WTC11 (cell line): ENCODE data around the gene KCNMA1. TPM values are rescaled to one million over a fixed set of nuclear protein-coding genes. Genes with fewer than 3 reads are reported as not detected.

Experiments used
- ATAC-seq: fragments of 200-7000 bp; cut with Tn5 transposase; 2 replicates; pipeline ENCODE4 v1.10.0; 2021; ENCODE audit warnings: mild to moderate bottlenecking, moderate library complexity
- CTCF ChIA-PET: fragments of 300-600 bp; sonication (Branson Sonifier 250); formaldehyde crosslinking; loops from one replicate; lab custom pipeline; 2021; ENCODE audit warnings: antibody characterized with exemption; lab: Charles Lee
- POLR2A ChIA-PET: fragments of 350-600 bp; sonication (Branson Sonifier 250); formaldehyde crosslinking; loops from one replicate; lab custom pipeline; 2021; ENCODE audit warnings: antibody characterized with exemption; lab: Charles Lee
- DNase-seq: peaks from one replicate; pipeline ENCODE4 v3.0.0; 2021; ENCODE audit warnings: low spot score
- H3K27ac Mint-ChIP-seq: 2 replicates; pipeline ENCODE4 v1.8.0; 2021; ENCODE audit warnings: mixed read lengths
- H3K27me3 Mint-ChIP-seq: 2 replicates; pipeline ENCODE4 v1.8.0; 2021; ENCODE audit warnings: low read depth, mild to moderate bottlenecking, moderate library complexity, mixed read lengths
- H3K36me3 Mint-ChIP-seq: 2 replicates; pipeline ENCODE4 v1.8.0; 2021; ENCODE audit warnings: mixed read lengths
- H3K4me1 Mint-ChIP-seq: 2 replicates; pipeline ENCODE4 v1.8.0; 2022; ENCODE audit warnings: mixed read lengths
- H3K4me3 Mint-ChIP-seq: 2 replicates; pipeline ENCODE4 v1.8.0; 2021; ENCODE audit warnings: mild to moderate bottlenecking, moderate library complexity, mixed read lengths
- H3K9me3 Mint-ChIP-seq: 2 replicates; pipeline ENCODE4 v1.8.0; 2021; ENCODE audit warnings: mixed read lengths
- ARID4B ChIP-seq: sonication (generic); formaldehyde crosslinking; IDR thresholded peaks from 2 replicates; pipeline ENCODE4 v1.8.0; 2023; ENCODE audit warnings: missing genetic modification reagents, mild to moderate bottlenecking, borderline replicate concordance
- ATF2 ChIP-seq: sonication (generic); formaldehyde crosslinking; IDR thresholded peaks from 2 replicates; pipeline ENCODE4 v1.8.1; 2022; ENCODE audit warnings: low read depth, missing genetic modification reagents, borderline replicate concordance
- ATF3 ChIP-seq: sonication (generic); formaldehyde crosslinking; conservative IDR thresholded peaks from 2 replicates; pipeline ENCODE4 v1.8.1; 2022; ENCODE audit warnings: mild to moderate bottlenecking, missing genetic modification reagents
- CBFB ChIP-seq: sonication (generic); formaldehyde crosslinking; IDR thresholded peaks from 2 replicates; pipeline ENCODE4 v1.8.1; 2022; ENCODE audit warnings: mild to moderate bottlenecking, low read depth, missing genetic modification reagents
- CREM ChIP-seq: sonication (generic); formaldehyde crosslinking; IDR thresholded peaks from 2 replicates; pipeline ENCODE4 v1.8.1; 2022; ENCODE audit warnings: mild to moderate bottlenecking, missing genetic modification reagents, moderate library complexity
- ETV6 ChIP-seq: sonication (generic); formaldehyde crosslinking; IDR thresholded peaks from 2 replicates; pipeline ENCODE4 v1.8.1; 2022; ENCODE audit warnings: mild to moderate bottlenecking, missing genetic modification reagents
- FOXP4 ChIP-seq: sonication (generic); formaldehyde crosslinking; IDR thresholded peaks from 2 replicates; pipeline ENCODE4 v1.8.0; 2022; ENCODE audit warnings: mild to moderate bottlenecking, missing genetic modification reagents
- GTF2I ChIP-seq: fragments of 250-450 bp; sonication (Bioruptor Pico); conservative IDR thresholded peaks from 2 replicates; pipeline ENCODE4 v1.4.0; 2021; ENCODE audit warnings: mild to moderate bottlenecking
- HMGA2 ChIP-seq: fragments of 250-450 bp; sonication (Bioruptor Pico); IDR thresholded peaks from 2 replicates; pipeline ENCODE4 v1.4.0; 2021; ENCODE audit warnings: mild to moderate bottlenecking, moderate library complexity
- HMGXB4 ChIP-seq: sonication (generic); formaldehyde crosslinking; IDR thresholded peaks from 2 replicates; pipeline ENCODE4 v1.8.1; 2023; ENCODE audit warnings: mild to moderate bottlenecking, moderate library complexity, missing genetic modification reagents
- IRF1 ChIP-seq: sonication (generic); formaldehyde crosslinking; IDR thresholded peaks from 2 replicates; pipeline ENCODE4 v1.8.0; 2023; ENCODE audit warnings: missing genetic modification reagents
- JAZF1 ChIP-seq: fragments of 250-450 bp; sonication (Bioruptor Pico); IDR thresholded peaks from 2 replicates; pipeline ENCODE4 v1.9.0; 2021; ENCODE audit warnings: moderate library complexity, mild to moderate bottlenecking, inconsistent platforms
- MYBL2 ChIP-seq: sonication (generic); formaldehyde crosslinking; IDR thresholded peaks from 2 replicates; pipeline ENCODE4 v1.8.1; 2023; ENCODE audit warnings: mild to moderate bottlenecking, moderate library complexity, missing genetic modification reagents
- SMAD3 ChIP-seq: sonication (generic); formaldehyde crosslinking; IDR thresholded peaks from 2 replicates; pipeline ENCODE4 v1.8.0; 2022; ENCODE audit warnings: missing genetic modification reagents, mild to moderate bottlenecking, borderline replicate concordance
- SP1 ChIP-seq: sonication (generic); formaldehyde crosslinking; conservative IDR thresholded peaks from 2 replicates; pipeline ENCODE4 v1.8.1; 2022; ENCODE audit warnings: missing genetic modification reagents
- TCF7 ChIP-seq: sonication (generic); formaldehyde crosslinking; IDR thresholded peaks from 2 replicates; pipeline ENCODE4 v1.8.0; 2022; ENCODE audit warnings: mild to moderate bottlenecking, low read depth, missing genetic modification reagents, moderate library complexity
- TEAD4 ChIP-seq: sonication (generic); formaldehyde crosslinking; IDR thresholded peaks from 2 replicates; pipeline ENCODE4 v1.8.0; 2022; ENCODE audit warnings: mild to moderate bottlenecking, missing genetic modification reagents
- TP53 ChIP-seq: sonication (generic); formaldehyde crosslinking; IDR thresholded peaks from 2 replicates; pipeline ENCODE4 v1.8.1; 2023; ENCODE audit warnings: mild to moderate bottlenecking, missing genetic modification reagents
- ZNF232 ChIP-seq: sonication (generic); formaldehyde crosslinking; IDR thresholded peaks from 2 replicates; pipeline ENCODE4 v1.8.0; 2022; ENCODE audit warnings: mild to moderate bottlenecking, missing genetic modification reagents
- total RNA-seq: library from RNA; stranded (reverse); gene quantifications from 3 replicates; pipeline ENCODE4 v1.2.3, GENCODE V29; 2021

KCNMA1 gene
- total RNA-seq, 1 experiment from 2014 or later, result 7.3 TPM

GRCh38 chr10:77505431-77506334 lies 131.9 kb downstream of the KCNMA1 start (continued):
- TF ChIP-seq ARID4B (CRISPR knock-in tag), result no peak

GRCh38 chr10:77504873-77505257 lies 132.7 kb downstream of the KCNMA1 start:
- Mint-ChIP-seq H3K36me3 (no peaks in the 10 kb centered on the region), H3K27me3 (no peaks in the 10 kb centered on the region), H3K27ac (no peak overlapping the region)
- CTCF ChIA-PET, result interaction anchor here (1.0 to 1.6 kb wide), 3 partner anchors 10 to 134 kb away, joined by 3 to 5 read pairs (median 4); no protein-coding TSS in a partner anchor
- TF ChIP-seq CREM (CRISPR knock-in tag) (no peak), HMGA2 (no peak), ETV6 (no peak), TCF7 (CRISPR knock-in tag) (no peak), SMAD3 (CRISPR knock-in tag) (no peak), ATF2 (CRISPR knock-in tag) (no peak), CBFB (no peak), SP1 (no peak), GTF2I (CRISPR knock-in tag) (no peak), FOXP4 (CRISPR knock-in tag) (no peak), JAZF1 (no peak), MYBL2 (CRISPR knock-in tag) (no peak), HMGXB4 (CRISPR knock-in tag) (no peak), TP53 (CRISPR knock-in tag) (no peak), IRF1 (CRISPR knock-in tag) (no peak), ATF3 (CRISPR knock-in tag) (no peak), ZNF232 (no peak), TEAD4 (CRISPR knock-in tag) (no peak)
- TF ChIP-seq, all 79 proteins: peak for 0
- Mint-ChIP-seq H3K4me3 (no peak overlapping the region), H3K4me1 (0 out of 2 replicates have a peak, but pooled peaks cover 5% of the 10 kb centered on the region), H3K9me3 (no peaks in the 10 kb centered on the region)
- ATAC-seq, result peak; percentile 53; the same call in 1 of the 2 replicates
- POLR2A ChIA-PET, result no interaction called here
- no peak for DNase-seq
